OCI-LY1 (cell line): ENCODE measurements around the gene FEM1A.

ENCODE experiments used
- H2AFZ ChIP-seq: fragments of 200-600 bp; sonication (generic), shearing (Covaris generic); 2 replicates; pipeline ENCODE4 v1.6.0; 2014; ENCODE audit warnings: antibody characterized with exemption, mild to moderate bottlenecking, low read length
- H3F3A ChIP-seq: fragments of 200-600 bp; sonication (generic), shearing (Covaris generic); 2 replicates; pipeline ENCODE4 v1.6.0; 2014; ENCODE audit warnings: mild to moderate bottlenecking, antibody characterized with exemption, low read length, moderate library complexity; ENCODE audit not compliant: insufficient read depth
- H3K27ac ChIP-seq: fragments of 200-600 bp; sonication (generic); 2 replicates; pipeline ENCODE4 v1.5.1; 2014; ENCODE audit warnings: low read length, mixed run types, mild to moderate bottlenecking, low read depth; ENCODE audit not compliant: poor library complexity, severe bottlenecking
- H3K27me3 ChIP-seq: fragments of 200-600 bp; sonication (generic); 2 replicates; pipeline ENCODE4 v1.6.0; 2014; ENCODE audit warnings: antibody characterized with exemption, mild to moderate bottlenecking, low read length, moderate library complexity; ENCODE audit not compliant: insufficient read depth
- H3K36me3 ChIP-seq: fragments of 200-600 bp; sonication (generic); 2 replicates; pipeline ENCODE4 v1.6.1; 2014; ENCODE audit warnings: mild to moderate bottlenecking, antibody characterized with exemption, low read length, moderate library complexity, mixed read lengths; ENCODE audit not compliant: insufficient read depth
- H3K4me1 ChIP-seq: fragments of 200-600 bp; sonication (generic); 2 replicates; pipeline ENCODE4 v1.5.1; 2014; ENCODE audit warnings: mild to moderate bottlenecking, low read length, moderate library complexity; ENCODE audit not compliant: insufficient read depth, severe bottlenecking
- H3K4me2 ChIP-seq: fragments of 200-600 bp; sonication (generic), shearing (Covaris generic); 2 replicates; pipeline ENCODE4 v1.6.1; 2014; ENCODE audit warnings: low read length
- H3K4me3 ChIP-seq: fragments of 200-600 bp; sonication (generic); 2 replicates; pipeline ENCODE4 v1.5.1; 2014; ENCODE audit warnings: low read length, low read depth, mild to moderate bottlenecking, mixed read lengths; ENCODE audit not compliant: poor library complexity, severe bottlenecking
- H3K79me2 ChIP-seq: fragments of 200-600 bp; shearing (Covaris generic); 2 replicates; pipeline ENCODE4 v1.6.1; 2016; ENCODE audit warnings: mixed run types, low read length, mixed read lengths; ENCODE audit not compliant: insufficient read depth
- H3K9ac ChIP-seq: fragments of 200-600 bp; sonication (generic), shearing (Covaris generic); 2 replicates; pipeline ENCODE4 v1.6.1; 2014; ENCODE audit warnings: mild to moderate bottlenecking, low read length, mixed read lengths
- H3K9me2 ChIP-seq: fragments of 200-600 bp; sonication (generic), shearing (Covaris generic); 2 replicates; pipeline ENCODE4 v1.6.1; 2014; ENCODE audit warnings: low read depth, mild to moderate bottlenecking, low read length, mixed read lengths
- H3K9me3 ChIP-seq: fragments of 200-600 bp; shearing (Covaris generic); 2 replicates; pipeline ENCODE4 v1.6.1; 2014; ENCODE audit warnings: low read length, mixed read lengths
- H4K20me1 ChIP-seq: fragments of 200-600 bp; sonication (generic), shearing (Covaris generic); 2 replicates; pipeline ENCODE4 v1.6.0; 2016; ENCODE audit warnings: mild to moderate bottlenecking, low read length; ENCODE audit not compliant: insufficient read depth
- CTCF ChIP-seq: fragments of 200-600 bp; sonication (generic), shearing (Covaris generic); IDR thresholded peaks from 2 replicates; pipeline ENCODE4 v1.5.1; 2017; ENCODE audit warnings: mild to moderate bottlenecking, antibody characterized with exemption, low read length, moderate library complexity, mixed read lengths
- EZH2 ChIP-seq: fragments of 200-600 bp; sonication (generic), shearing (Covaris generic); IDR thresholded peaks from 2 replicates; pipeline ENCODE4 v1.8.0; 2017; ENCODE audit warnings: borderline replicate concordance, mixed run types, mild to moderate bottlenecking, antibody characterized with exemption, low read length, moderate library complexity, mixed read lengths

The FEM1A gene

GRCh38 chr19:4814625-4815425 is 23.3 kb downstream of the FEM1A start:
- Histone ChIP-seq H3K9ac (no peak overlapping the region), H3K9me2 (no peaks in the 10 kb centered on the region), H3K27me3 (no peaks in the 10 kb centered on the region), H3K9me3 (no peaks in the 10 kb centered on the region), H3F3A (no peaks in the 10 kb centered on the region), H3K4me1 (peaks cover 35% of the 10 kb centered on the region), H3K79me2 (no peaks in the 10 kb centered on the region), H2AFZ (no peak overlapping the region), H3K4me2 (no peak overlapping the region), H3K36me3 (peaks cover 24% of the 10 kb centered on the region), H4K20me1 (no peaks in the 10 kb centered on the region), H3K27ac (peak overlapping the region; percentile 38), H3K4me3 (no peak overlapping the region)
- no peak for TF ChIP-seq EZH2
- TF ChIP-seq CTCF = no peak

GRCh38 chr19:4815426-4816201 is 24.1 kb downstream of the FEM1A start:
- Histone ChIP-seq H3K4me3 (no peak overlapping the region), H3K4me2 (no peak overlapping the region), H3K27me3 (no peaks in the 10 kb centered on the region), H3K9ac (peak overlapping the region; percentile 9; the same call in 1 of the 2 replicates), H3K27ac (no peak overlapping the region), H3K4me1 (peaks cover 28% of the 10 kb centered on the region), H2AFZ (no peak overlapping the region), H3K9me2 (no peaks in the 10 kb centered on the region), H4K20me1 (no peaks in the 10 kb centered on the region), H3K36me3 (peaks cover 24% of the 10 kb centered on the region), H3K9me3 (no peaks in the 10 kb centered on the region), H3K79me2 (no peaks in the 10 kb centered on the region), H3F3A (no peaks in the 10 kb centered on the region)
- no peak for TF ChIP-seq EZH2
- TF ChIP-seq CTCF = no peak

GRCh38 chr19:4816202-4816949 is 24.8 kb downstream of the FEM1A start:
- Histone ChIP-seq H3K9me2 (no peaks in the 10 kb centered on the region), H3K4me3 (no peak overlapping the region), H3K9me3 (no peaks in the 10 kb centered on the region), H2AFZ (no peak overlapping the region), H3K27ac (no peak overlapping the region), H3K27me3 (no peaks in the 10 kb centered on the region), H3K79me2 (no peaks in the 10 kb centered on the region), H3F3A (no peaks in the 10 kb centered on the region), H3K4me2 (no peak overlapping the region), H3K4me1 (peaks cover 21% of the 10 kb centered on the region), H4K20me1 (no peaks in the 10 kb centered on the region), H3K36me3 (peaks cover 24% of the 10 kb centered on the region), H3K9ac (peak overlapping the region; percentile 9; the same call in 1 of the 2 replicates)
- TF ChIP-seq EZH2 = no peak
- TF ChIP-seq CTCF = no peak
